SK-N-MC (cell line): Measurements from ENCODE around the gene SLF2.

ENCODE experiments used
- DNase-seq: peaks from one replicate; pipeline ENCODE4 v3.0.0-alpha.2; 2011; ENCODE audit warnings: low read depth, low spot score
- H3K27ac ChIP-seq: fragments of 200-600 bp; sonication (generic); 2 replicates; pipeline ENCODE4 v1.5.1; 2016; ENCODE audit warnings: mixed run types
- H3K36me3 ChIP-seq: fragments of 200-600 bp; sonication (generic); 2 replicates; pipeline ENCODE4 v1.6.1; 2017; ENCODE audit warnings: antibody characterized with exemption, low read length, mixed read lengths; ENCODE audit not compliant: insufficient read depth
- H3K4me3 ChIP-seq: fragments of 200-600 bp; sonication (generic); 2 replicates; pipeline ENCODE4 v1.5.1; 2016
- H3K9ac ChIP-seq: fragments of 200-600 bp; sonication (generic); 2 replicates; pipeline ENCODE4 v1.8.0; 2017; ENCODE audit warnings: mixed run types, mixed read lengths; ENCODE audit not compliant: insufficient read length
- H3K9me3 ChIP-seq: fragments of 200-600 bp; sonication (generic); 2 replicates; pipeline ENCODE4 v1.6.1; 2017; ENCODE audit warnings: low read depth, mild to moderate bottlenecking, antibody characterized with exemption, low read length, moderate library complexity, mixed read lengths
- EZH2 ChIP-seq: fragments of 200-600 bp; sonication (generic); IDR thresholded peaks from one replicate; pipeline ENCODE4 v1.6.1; 2017; ENCODE audit warnings: antibody characterized with exemption
- FOXP2 ChIP-seq: optimal IDR thresholded peaks from 2 replicates; pipeline ENCODE3; 2011; ENCODE audit warnings: mild to moderate bottlenecking, moderate library complexity; ENCODE audit not compliant: insufficient read depth; ENCODE audit errors: extremely low read length, control extremely low read depth
- POLR2AphosphoS5 ChIP-seq: IDR thresholded peaks from 2 replicates; pipeline ENCODE4 v1.6.1; 2012; ENCODE audit warnings: mild to moderate bottlenecking, low read depth, low read length, borderline replicate concordance

The SLF2 gene

GRCh38 chr10:101012525-101013364 is 100.0 kb downstream of the SLF2 start:
- Histone ChIP-seq H3K36me3 (no peaks in the 10 kb centered on the region), H3K9ac (no peak overlapping the region), H3K9me3 (no peaks in the 10 kb centered on the region), H3K4me3 (no peak overlapping the region), H3K27ac (no peak overlapping the region)
- DNase-seq, result no peak
- no peak for TF ChIP-seq FOXP2
- TF ChIP-seq EZH2, result no peak
- no peak for TF ChIP-seq POLR2AphosphoS5

GRCh38 chr10:101013365-101013825 is 100.6 kb downstream of the SLF2 start:
- no peak for DNase-seq
- TF ChIP-seq FOXP2 (no peak), POLR2AphosphoS5 (no peak), EZH2 (no peak)
- Histone ChIP-seq H3K9me3 (no peaks in the 10 kb centered on the region), H3K36me3 (no peaks in the 10 kb centered on the region), H3K27ac (no peak overlapping the region), H3K4me3 (no peak overlapping the region), H3K9ac (no peak overlapping the region)

GRCh38 chr10:101014230-101014884 is 101.6 kb downstream of the SLF2 start:
- no peak for DNase-seq
- no peak overlapping the region for H3K27ac ChIP-seq
- H3K9ac ChIP-seq, result no peak overlapping the region
- no peak for TF ChIP-seq FOXP2
- TF ChIP-seq POLR2AphosphoS5, result no peak
- no peak for TF ChIP-seq EZH2
- H3K36me3 ChIP-seq, result no peaks in the 10 kb centered on the region
- no peak overlapping the region for H3K4me3 ChIP-seq
- H3K9me3 ChIP-seq, result no peaks in the 10 kb centered on the region
